CD8-positive, alpha-beta memory T cell (primary cell): Measurements from ENCODE around the gene CCDC9. TPM values are rescaled to one million over a fixed set of nuclear protein-coding genes. Genes with fewer than 3 reads are reported as not detected.

ENCODE experiments used
- CTCF ChIA-PET: fragments of 350-600 bp; sonication (Branson Sonifier 250); formaldehyde crosslinking; loops from one replicate; lab custom pipeline; 2021; ENCODE audit warnings: antibody characterized with exemption; lab: Charles Lee
- POLR2A ChIA-PET: fragments of 350-600 bp; sonication (Branson Sonifier 250); formaldehyde crosslinking; loops from one replicate; lab custom pipeline; 2021; ENCODE audit warnings: antibody characterized with exemption; lab: Charles Lee
- DNase-seq, 5 donors: peaks; one replicate each; pipeline versions ENCODE4 v3.0.0 to v3.0.0-alpha.2; 2020 to 2022; ENCODE audit warnings: mixed read lengths in 1 of 5
- H3K27ac ChIP-seq: one replicate; pipeline ENCODE4 v1.7.0; 2013; ENCODE audit warnings: low read depth, mild to moderate bottlenecking, low read length, moderate library complexity
- H3K27me3 ChIP-seq: 2 replicates; pipeline ENCODE4 v1.7.0; 2013; ENCODE audit warnings: low read length, mild to moderate bottlenecking; ENCODE audit not compliant: insufficient read depth, poor library complexity, severe bottlenecking
- H3K36me3 ChIP-seq: 2 replicates; pipeline ENCODE4 v1.7.0; 2013; ENCODE audit warnings: mild to moderate bottlenecking, low read length, moderate library complexity; ENCODE audit not compliant: insufficient read depth
- H3K4me1 ChIP-seq: 2 replicates; pipeline ENCODE4 v1.7.0; 2013; ENCODE audit warnings: mild to moderate bottlenecking, low read length, moderate library complexity; ENCODE audit not compliant: insufficient read depth
- H3K4me3 ChIP-seq: 2 replicates; pipeline ENCODE4 v1.7.0; 2013; ENCODE audit warnings: mild to moderate bottlenecking, low read length
- H3K9me3 ChIP-seq: 2 replicates; pipeline ENCODE4 v1.7.0; 2013; ENCODE audit warnings: mild to moderate bottlenecking, low read length
- H3K27ac Mint-ChIP-seq, 8 donors: one replicate each; pipeline ENCODE4 v1.8.0; 2020 to 2021; ENCODE audit warnings: mixed read lengths in 8 of 8, mild to moderate bottlenecking in 6 of 8, inconsistent platforms in 3 of 8, moderate library complexity in 3 of 8
- H3K27me3 Mint-ChIP-seq, 2 donors: one replicate each; pipeline ENCODE4 v1.8.0; 2020 to 2021; ENCODE audit warnings: mixed read lengths in 2 of 2, mild to moderate bottlenecking in 1 of 2, moderate library complexity in 1 of 2
- H3K36me3 Mint-ChIP-seq, 3 donors: one replicate each; pipeline ENCODE4 v1.8.0; 2020 to 2021; ENCODE audit warnings: mixed read lengths in 3 of 3, inconsistent platforms in 1 of 3, mild to moderate bottlenecking in 1 of 3
- H3K4me1 Mint-ChIP-seq, 3 donors: one replicate each; pipeline ENCODE4 v1.8.0; 2020 to 2021; ENCODE audit warnings: mixed read lengths in 3 of 3, inconsistent platforms in 1 of 3, mild to moderate bottlenecking in 1 of 3
- H3K4me3 Mint-ChIP-seq, 7 donors: one replicate each; pipeline ENCODE4 v1.8.0; 2020 to 2021; ENCODE audit warnings: mixed read lengths in 7 of 7, mild to moderate bottlenecking in 6 of 7, moderate library complexity in 4 of 7, inconsistent platforms in 2 of 7
- H3K9me3 Mint-ChIP-seq, 5 donors: one replicate each; pipeline ENCODE4 v1.8.0; 2020 to 2022; ENCODE audit warnings: mixed read lengths in 5 of 5, mild to moderate bottlenecking in 3 of 5, moderate library complexity in 2 of 5, inconsistent platforms in 1 of 5
- polyA plus RNA-seq: library from polyadenylated mRNA; unstranded; fragments of 300-500 nt; fragmentation: Illumina TruSeq; gene quantifications from one replicate; pipeline ENCODE4 v1.2.3, GENCODE V29; 2021
- total RNA-seq, 2 experiments: library from RNA; stranded (reverse); gene quantifications; one replicate each; pipeline ENCODE4 v1.2.3, GENCODE V29; 2021

CCDC9 gene
- total RNA-seq (10 to 100 TPM; 20.4 to 23.1 TPM), polyA plus RNA-seq (9.4 TPM)

- peak; percentile 87 to 96 (median 93) for DNase-seq
- H3K4me1 ChIP-seq = peaks cover 23% of the 10 kb centered on the region
- peak within 1 kb of the TSS; percentile 92 to 97 (median 96) for H3K27ac Mint-ChIP-seq
- ChIA-PET POLR2A (interaction anchor here (0.9 to 2.4 kb wide), 16 partner anchors 9 to 655 kb away, joined by 3 to 67 read pairs (median 4); partner anchors contain the start of genes CALM3, INAFM1 and ZC3H4), CTCF (interaction anchor here (1.0 to 2.5 kb wide), 9 partner anchors 9 to 143 kb away, joined by 3 to 21 read pairs (median 5); partner anchors contain the start of genes DHX34, INAFM1 and ZC3H4)
- H3K27me3 Mint-ChIP-seq = peaks cover 0 to 1% of the 10 kb centered on the region in 2 donors
- H3K36me3 ChIP-seq = peaks cover 21% of the 10 kb centered on the region
- peaks cover 3 to 38% (median 12%) of the 10 kb centered on the region in 3 donors for H3K36me3 Mint-ChIP-seq
- no peaks in the 10 kb centered on the region for H3K9me3 ChIP-seq
- peak within 1 kb of the TSS; percentile 76 for H3K4me3 ChIP-seq
- H3K4me1 Mint-ChIP-seq = peaks cover 33 to 46% (median 34%) of the 10 kb centered on the region in 3 donors
- peak within 1 kb of the TSS; percentile 81 to 93 (median 90) for H3K4me3 Mint-ChIP-seq
- no peaks in the 10 kb centered on the region for H3K9me3 Mint-ChIP-seq
- H3K27me3 ChIP-seq = no peaks in the 10 kb centered on the region
- H3K27ac ChIP-seq = peak within 1 kb of the TSS; percentile 84
Observed at GRCh38 chr19:47255879-47256692, at the start of gene CCDC9. Gene CCDC9 (plus strand): TSS chr19:47256525. CDS start chr19:47258401, 1,876 bp downstream.

GRCh38 chr19:47209319-47210179 is 46.8 kb upstream of the CCDC9 start:
- ChIA-PET CTCF (interaction anchor here (0.9 to 15.2 kb wide), 18 partner anchors 8 to 129 kb away, joined by 3 to 334 read pairs (median 15); partner anchors contain the start of genes CCDC9, SAE1 and ZC3H4), POLR2A (interaction anchor here (2.2 kb wide), 1 partner anchor 35 kb away, joined by 40 read pairs; no protein-coding TSS in a partner anchor)
- Mint-ChIP-seq H3K36me3 (peaks cover 0 to 60% (median 11%) of the 10 kb centered on the region in 3 donors), H3K9me3 (no peaks in the 10 kb centered on the region), H3K27ac (peak overlapping the region in 4 of 8 donors; percentile 60 to 77 (median 70)), H3K4me1 (peaks cover 6% of the 10 kb centered on the region in 3 donors), H3K4me3 (no peak overlapping the region), H3K27me3 (no peaks in the 10 kb centered on the region)
- Histone ChIP-seq H3K27me3 (no peaks in the 10 kb centered on the region), H3K9me3 (no peaks in the 10 kb centered on the region), H3K4me3 (no peak overlapping the region), H3K36me3 (peaks cover 27% of the 10 kb centered on the region), H3K4me1 (peaks cover 11% of the 10 kb centered on the region), H3K27ac (no peak overlapping the region)
- no peak for DNase-seq

DNA sequence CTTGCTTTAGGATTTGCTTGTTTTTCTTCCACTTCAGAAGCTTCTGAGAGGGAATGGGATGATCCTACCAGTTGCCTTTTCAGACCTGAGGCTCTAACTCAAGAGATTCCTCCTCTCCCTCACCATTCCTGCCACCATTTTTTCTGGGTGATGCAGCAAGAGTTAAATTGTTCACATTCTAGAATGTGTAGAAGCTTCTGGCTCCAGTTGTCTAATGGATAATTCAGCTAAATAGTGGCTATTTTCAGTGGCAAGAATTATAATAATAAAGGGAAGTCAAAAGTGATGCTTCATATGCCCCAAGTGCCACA is 46.2 kb upstream of the CCDC9 start:
- CTCF ChIA-PET = interaction anchor here (0.6 to 15.2 kb wide), 29 partner anchors 8 to 197 kb away, joined by 3 to 334 read pairs (median 6); partner anchors contain the start of genes CCDC9, INAFM1, SAE1 and ZC3H4
- Histone ChIP-seq H3K27ac (peak overlapping the region; percentile 53), H3K4me1 (peaks cover 11% of the 10 kb centered on the region), H3K4me3 (no peak overlapping the region), H3K27me3 (no peaks in the 10 kb centered on the region), H3K36me3 (peaks cover 21% of the 10 kb centered on the region), H3K9me3 (no peaks in the 10 kb centered on the region)
- Mint-ChIP-seq H3K36me3 (peaks cover 0 to 54% (median 11%) of the 10 kb centered on the region in 3 donors), H3K27me3 (no peaks in the 10 kb centered on the region), H3K4me3 (no peak overlapping the region), H3K9me3 (no peaks in the 10 kb centered on the region), H3K27ac (peak overlapping the region in 2 of 8 donors; percentile 20 to 80), H3K4me1 (peaks cover 6% of the 10 kb centered on the region in 3 donors)
- POLR2A ChIA-PET = interaction anchor here (0.5 to 2.6 kb wide), 10 partner anchors 16 to 64 kb away, joined by 3 to 40 read pairs (median 3); partner anchors contain the start of gene CCDC9
- DNase-seq = no peak

- H3K27me3 ChIP-seq = no peaks in the 10 kb centered on the region
- no peaks in the 10 kb centered on the region for H3K27me3 Mint-ChIP-seq
- peaks cover 0 to 48% (median 8%) of the 10 kb centered on the region in 3 donors for H3K36me3 Mint-ChIP-seq
- H3K4me1 ChIP-seq = peaks cover 11% of the 10 kb centered on the region
- peak; percentile 66 to 83 (median 73) for DNase-seq
- peaks cover 15% of the 10 kb centered on the region for H3K36me3 ChIP-seq
- no peak overlapping the region for H3K4me3 ChIP-seq
- peaks cover 6 to 9% (median 6%) of the 10 kb centered on the region in 3 donors for H3K4me1 Mint-ChIP-seq
- CTCF ChIA-PET = interaction anchor here (0.6 to 15.2 kb wide), 33 partner anchors 8 to 198 kb away, joined by 3 to 334 read pairs (median 6); partner anchors contain the start of genes CCDC9, INAFM1, SAE1 and ZC3H4
- no peaks in the 10 kb centered on the region for H3K9me3 Mint-ChIP-seq
- H3K9me3 ChIP-seq = no peaks in the 10 kb centered on the region
- H3K4me3 Mint-ChIP-seq = no peak overlapping the region
- H3K27ac ChIP-seq = peak overlapping the region; percentile 53
- peak overlapping the region in 7 of 8 donors; percentile 20 to 82 (median 55) for H3K27ac Mint-ChIP-seq
- POLR2A ChIA-PET = interaction anchor here (0.5 to 2.6 kb wide), 17 partner anchors 13 to 1236 kb away, joined by 3 to 40 read pairs (median 3); partner anchors contain the start of genes CCDC9 and ZC3H4
Observed at GRCh38 chr19:47210689-47211316, 45.5 kb upstream of the CCDC9 start.

GRCh38 chr19:47215581-47215980 is 40.7 kb upstream of the CCDC9 start:
- ChIA-PET CTCF (interaction anchor here (1.4 to 15.2 kb wide), 2 partner anchors 8 to 32 kb away, joined by 5 to 334 read pairs; no protein-coding TSS in a partner anchor), POLR2A (interaction anchor here (0.6 kb wide), 1 partner anchor 316 kb away, joined by 3 read pairs; no protein-coding TSS in a partner anchor)
- Histone ChIP-seq H3K27me3 (no peaks in the 10 kb centered on the region), H3K4me3 (no peak overlapping the region), H3K9me3 (no peaks in the 10 kb centered on the region), H3K27ac (no peak overlapping the region), H3K36me3 (no peaks in the 10 kb centered on the region), H3K4me1 (peaks cover 6% of the 10 kb centered on the region)
- H3K4me3 Mint-ChIP-seq = no peak overlapping the region
- DNase-seq = no peak
- H3K36me3 Mint-ChIP-seq = peaks cover 0 to 9% (median 1%) of the 10 kb centered on the region in 3 donors
- H3K27ac Mint-ChIP-seq = peak overlapping the region in 2 of 8 donors; percentile 6 to 59
- H3K27me3 Mint-ChIP-seq = no peaks in the 10 kb centered on the region
- H3K9me3 Mint-ChIP-seq = no peaks in the 10 kb centered on the region
- peaks cover 4 to 7% (median 4%) of the 10 kb centered on the region in 3 donors for H3K4me1 Mint-ChIP-seq

DNA sequence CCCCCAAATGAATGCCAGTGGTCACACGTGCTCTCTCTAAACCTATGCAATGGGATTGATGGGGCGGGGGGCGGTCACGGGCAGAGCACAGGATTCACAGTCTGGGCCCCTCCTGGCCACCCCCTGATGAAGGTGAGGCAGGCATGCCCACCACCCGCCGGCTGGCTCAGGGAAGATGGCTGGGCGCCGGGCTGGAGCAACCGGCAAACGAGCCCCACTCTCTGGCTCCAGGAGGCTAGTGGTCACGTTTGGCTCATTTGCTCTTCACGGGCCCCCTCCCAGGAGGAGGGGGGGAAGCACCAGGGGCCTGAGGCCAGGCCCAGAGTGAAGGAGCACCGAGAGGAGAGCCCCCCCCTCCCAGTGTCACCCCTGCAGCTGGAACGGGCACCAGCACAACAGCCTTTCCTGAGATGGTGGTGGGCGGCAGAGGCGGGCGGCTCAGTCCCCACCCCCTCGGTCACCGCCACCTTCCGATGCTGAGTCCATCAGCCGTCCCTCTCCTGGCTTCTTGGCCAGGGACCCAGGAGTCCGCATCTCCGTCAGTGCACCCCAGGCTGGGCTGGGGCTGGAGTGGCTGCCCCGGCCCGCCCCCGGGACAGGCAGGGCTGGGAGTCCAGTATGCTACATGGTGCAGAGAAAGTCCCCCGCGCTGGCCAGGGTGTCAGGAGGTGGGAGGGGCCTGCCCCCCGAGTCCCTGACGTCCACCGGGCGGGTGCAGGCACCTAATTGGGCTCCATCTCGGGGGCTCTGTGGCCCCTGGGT is 35.1 kb upstream of the CCDC9 start:
- Histone ChIP-seq H3K27me3 (no peaks in the 10 kb centered on the region), H3K36me3 (no peaks in the 10 kb centered on the region), H3K4me3 (no peak overlapping the region), H3K9me3 (no peaks in the 10 kb centered on the region), H3K4me1 (peaks cover 5% of the 10 kb centered on the region), H3K27ac (no peak overlapping the region)
- no peak overlapping the region for H3K27ac Mint-ChIP-seq
- DNase-seq = no peak
- H3K4me3 Mint-ChIP-seq = no peak overlapping the region
- H3K4me1 Mint-ChIP-seq = peaks cover 5 to 6% (median 5%) of the 10 kb centered on the region in 3 donors
- ChIA-PET POLR2A (no interaction called here), CTCF (interaction anchor here (1.4 to 15.2 kb wide), 3 partner anchors 10 to 26 kb away, joined by 5 to 334 read pairs (median 24); no protein-coding TSS in a partner anchor)
- no peaks in the 10 kb centered on the region for H3K9me3 Mint-ChIP-seq
- H3K27me3 Mint-ChIP-seq = no peaks in the 10 kb centered on the region
- H3K36me3 Mint-ChIP-seq = peaks cover 0 to 24% (median 5%) of the 10 kb centered on the region in 3 donors
